GM13976 (cell line): ENCODE data around the gene SEPTIN7.

Experiments
- DNase-seq: peaks from one replicate; pipeline ENCODE4 v3.0.0; 2012; ENCODE audit warnings: low spot score
- in situ Hi-C: fragments of 300-500 bp; cut with MboI; formaldehyde crosslinking; loops from one replicate; pipeline ENCODE4 v1.12.0; 2022; ENCODE audit warnings: low sequenced_read_pairs, mixed read lengths, inconsistent platforms; ENCODE audit not compliant: unreplicated experiment
- TF ChIP-seq, protein P1 (sequence below): IDR thresholded peaks from 2 replicates; pipeline ENCODE4 v1.5.1; 2012; ENCODE audit warnings: borderline replicate concordance, mild to moderate bottlenecking; ENCODE audit not compliant: insufficient read depth; ENCODE audit errors: extremely low read depth, missing control alignments, control extremely low read depth

SEPTIN7 gene

DNA sequence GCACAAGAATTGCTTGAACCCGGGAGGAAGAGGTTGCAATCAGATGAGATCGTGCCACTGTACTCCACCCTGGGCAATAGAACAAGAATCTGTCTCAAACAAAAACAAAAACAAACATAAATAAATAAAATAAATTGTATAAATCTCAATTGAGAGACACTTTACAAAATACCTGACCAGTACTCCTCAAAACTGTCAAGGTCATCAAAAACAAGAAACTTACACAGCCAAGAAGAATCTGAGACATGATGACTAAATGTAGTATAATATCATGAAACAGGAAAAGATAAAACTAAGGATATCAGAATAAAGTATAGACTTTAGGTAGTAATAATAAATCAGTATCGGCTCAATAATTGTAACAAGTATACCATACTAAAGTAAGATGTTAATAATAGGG, 26.9 kb upstream of the SEPTIN7 start:
- TF ChIP-seq, protein P1, sequence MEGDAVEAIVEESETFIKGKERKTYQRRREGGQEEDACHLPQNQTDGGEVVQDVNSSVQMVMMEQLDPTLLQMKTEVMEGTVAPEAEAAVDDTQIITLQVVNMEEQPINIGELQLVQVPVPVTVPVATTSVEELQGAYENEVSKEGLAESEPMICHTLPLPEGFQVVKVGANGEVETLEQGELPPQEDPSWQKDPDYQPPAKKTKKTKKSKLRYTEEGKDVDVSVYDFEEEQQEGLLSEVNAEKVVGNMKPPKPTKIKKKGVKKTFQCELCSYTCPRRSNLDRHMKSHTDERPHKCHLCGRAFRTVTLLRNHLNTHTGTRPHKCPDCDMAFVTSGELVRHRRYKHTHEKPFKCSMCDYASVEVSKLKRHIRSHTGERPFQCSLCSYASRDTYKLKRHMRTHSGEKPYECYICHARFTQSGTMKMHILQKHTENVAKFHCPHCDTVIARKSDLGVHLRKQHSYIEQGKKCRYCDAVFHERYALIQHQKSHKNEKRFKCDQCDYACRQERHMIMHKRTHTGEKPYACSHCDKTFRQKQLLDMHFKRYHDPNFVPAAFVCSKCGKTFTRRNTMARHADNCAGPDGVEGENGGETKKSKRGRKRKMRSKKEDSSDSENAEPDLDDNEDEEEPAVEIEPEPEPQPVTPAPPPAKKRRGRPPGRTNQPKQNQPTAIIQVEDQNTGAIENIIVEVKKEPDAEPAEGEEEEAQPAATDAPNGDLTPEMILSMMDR, result no peak
- DNase-seq, result no peak
- in situ Hi-C loops, result no loop called here

DNA sequence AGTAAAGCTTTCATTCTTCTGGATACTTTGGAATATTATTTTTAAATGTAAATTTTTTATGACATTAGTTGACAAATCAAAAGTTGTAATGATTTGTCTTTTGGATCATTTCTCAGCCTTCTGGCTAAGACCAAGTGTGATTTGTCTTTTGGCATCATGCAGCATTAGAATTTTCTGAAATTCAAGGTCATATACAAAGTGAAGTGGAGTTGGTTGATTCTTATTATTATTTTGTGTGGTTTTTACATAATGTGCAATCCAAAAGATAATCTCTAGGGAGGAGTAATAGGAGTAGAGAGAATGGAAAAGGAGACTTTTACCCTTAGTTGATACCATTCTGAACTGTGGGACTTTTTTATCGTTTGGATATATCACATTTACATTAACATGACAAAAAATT, 24.2 kb upstream of the SEPTIN7 start:
- in situ Hi-C loops, result no loop called here
- TF ChIP-seq, protein P1, result no peak
- DNase-seq, result no peak

DNA sequence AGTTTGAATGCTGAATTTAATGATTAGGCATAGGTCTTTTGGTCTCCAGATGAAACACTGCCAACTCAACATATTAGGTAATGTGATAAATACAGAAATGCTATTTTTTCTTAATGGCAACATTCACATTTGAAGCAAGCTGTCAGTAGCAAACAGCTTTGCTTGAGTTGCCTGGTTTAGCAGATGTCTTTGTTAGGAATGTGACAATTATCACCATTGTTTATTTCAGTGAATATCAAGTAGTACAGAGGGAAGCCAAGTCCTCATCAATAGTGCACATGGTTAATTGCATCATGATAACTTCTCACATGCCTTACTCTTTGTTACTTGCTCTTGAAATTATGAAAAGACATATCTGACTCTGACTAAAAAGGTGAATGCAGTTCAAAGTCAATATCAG, 23.7 kb upstream of the SEPTIN7 start:
- TF ChIP-seq, protein P1, result no peak
- DNase-seq, result no peak
- in situ Hi-C loops, result no loop called here

DNA sequence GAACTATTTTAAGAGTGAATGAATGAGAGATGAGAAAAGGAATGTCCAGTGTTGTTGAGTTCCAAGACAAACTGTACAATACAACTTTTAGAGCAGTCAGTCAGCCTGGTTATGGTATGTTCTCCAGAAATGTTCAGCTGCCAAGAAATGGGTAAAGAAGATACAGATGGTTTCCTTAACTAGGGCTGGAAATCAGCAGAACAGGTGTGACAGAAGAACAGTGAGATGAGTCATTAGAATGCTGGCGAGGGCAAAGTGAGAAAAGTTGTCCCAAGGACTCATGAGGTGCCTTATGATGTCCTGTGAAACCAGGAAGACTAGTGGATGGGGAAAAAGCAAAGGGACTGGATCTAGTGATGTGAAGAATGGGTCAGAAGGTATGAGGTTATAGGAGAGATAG, 20.8 kb upstream of the SEPTIN7 start:
- TF ChIP-seq, protein P1, result no peak
- no peak for DNase-seq
- in situ Hi-C loops, result no loop called here

DNA sequence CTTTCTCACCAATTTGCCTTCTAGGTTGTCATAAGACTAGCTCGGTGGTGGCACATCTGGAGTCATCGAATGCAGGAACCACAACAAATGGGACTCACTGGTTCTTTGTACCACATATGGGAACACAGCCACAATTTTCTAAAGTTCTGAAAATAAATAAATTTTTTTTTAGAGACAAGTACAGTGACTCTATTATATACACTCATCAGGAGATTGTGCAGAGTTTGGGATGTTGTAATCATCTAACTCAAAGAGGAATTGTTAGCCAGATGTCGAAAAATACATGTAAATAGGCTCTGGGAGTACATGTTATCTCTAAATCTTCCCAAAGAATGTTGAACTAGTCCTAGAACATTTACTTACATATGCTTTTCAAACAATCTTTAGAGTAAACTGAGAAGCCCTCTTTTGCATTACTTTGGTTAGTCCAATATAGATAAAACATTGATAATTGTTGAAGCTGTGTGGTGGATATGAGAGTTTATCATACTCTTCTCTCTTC, 19.6 kb upstream of the SEPTIN7 start:
- TF ChIP-seq, protein P1, result no peak
- in situ Hi-C loops, result no loop called here
- no peak for DNase-seq

DNA sequence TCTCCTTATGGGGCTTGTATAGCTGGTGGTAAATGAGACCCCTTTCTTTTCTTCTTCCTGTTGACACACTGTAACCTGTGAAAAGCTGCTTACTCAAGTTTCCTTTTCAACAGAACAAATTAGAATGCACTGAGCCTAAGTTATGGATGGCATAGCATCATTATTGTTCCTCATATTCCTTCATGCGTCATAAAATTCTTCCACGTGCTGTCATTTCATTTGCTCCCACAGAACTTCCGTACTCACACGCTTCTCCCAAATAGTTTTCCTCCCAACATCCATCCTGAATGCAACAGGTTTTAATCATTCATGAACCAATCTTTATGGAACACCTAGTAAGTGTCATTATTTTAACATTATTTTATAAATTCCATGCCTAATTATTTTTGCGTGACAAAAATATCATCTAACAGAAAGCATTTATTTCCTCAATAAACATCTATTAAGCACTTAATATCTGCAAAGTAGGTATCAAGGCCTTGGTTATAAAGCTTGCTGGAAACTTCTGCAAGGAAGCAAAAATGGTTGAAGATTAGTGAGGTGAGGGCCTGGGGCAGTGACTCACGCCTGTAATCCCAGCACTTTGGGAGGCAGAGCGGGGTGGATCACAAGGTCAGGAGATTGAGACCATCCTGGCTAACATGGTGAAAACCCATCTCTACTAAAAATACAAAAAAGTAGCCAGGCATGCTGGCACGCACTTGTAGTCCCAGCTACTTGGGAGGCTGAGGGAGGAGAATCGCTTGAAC, 18.9 kb upstream of the SEPTIN7 start:
- TF ChIP-seq, protein P1, result no peak
- in situ Hi-C loops, result no loop called here
- no peak for DNase-seq
